SU-DHL-6 (cell line): ENCODE results near the gene GULP1.

Experiments used
- H2AFZ ChIP-seq: fragments of 200-600 bp; sonication (generic); 2 replicates; pipeline ENCODE4 v1.6.1; 2014; ENCODE audit warnings: low read depth, mild to moderate bottlenecking, moderate library complexity, mixed read lengths, antibody characterized with exemption, low read length; ENCODE audit not compliant: severe bottlenecking
- H3F3A ChIP-seq: fragments of 200-600 bp; shearing (Covaris generic); 2 replicates; pipeline ENCODE4 v1.6.0; 2016; ENCODE audit warnings: antibody characterized with exemption, mild to moderate bottlenecking; ENCODE audit not compliant: insufficient read depth
- H3K27ac ChIP-seq: fragments of 200-600 bp; sonication (generic); 2 replicates; pipeline ENCODE4 v1.5.1; 2016; ENCODE audit warnings: low read depth, mild to moderate bottlenecking, low read length, moderate library complexity, mixed read lengths
- H3K27me3 ChIP-seq: fragments of 200-600 bp; sonication (generic), shearing (Covaris generic); 2 replicates; pipeline ENCODE4 v1.6.0; 2014; ENCODE audit warnings: mild to moderate bottlenecking, low read length
- H3K36me3 ChIP-seq: fragments of 200-600 bp; sonication (generic); 2 replicates; pipeline ENCODE4 v1.6.1; 2014; ENCODE audit warnings: mild to moderate bottlenecking, low read length, mixed read lengths
- H3K4me2 ChIP-seq: fragments of 300-600, 200-600 bp; shearing (Covaris generic), sonication (generic); 2 replicates; pipeline ENCODE4 v1.6.0; 2014; ENCODE audit warnings: low read length, low read depth, mild to moderate bottlenecking; ENCODE audit not compliant: poor library complexity, severe bottlenecking
- H3K4me3 ChIP-seq: fragments of 200-600 bp; sonication (generic); 2 replicates; pipeline ENCODE4 v1.5.1; 2014; ENCODE audit warnings: antibody characterized with exemption, low read length, mild to moderate bottlenecking, mixed read lengths; ENCODE audit not compliant: insufficient read depth, poor library complexity, severe bottlenecking
- H3K79me2 ChIP-seq: fragments of 200-600 bp; sonication (generic); 2 replicates; pipeline ENCODE4 v1.6.1; 2014; ENCODE audit warnings: mild to moderate bottlenecking, low read length, moderate library complexity; ENCODE audit not compliant: insufficient read depth
- H3K9ac ChIP-seq: fragments of 200-600 bp; sonication (generic); 2 replicates; pipeline ENCODE4 v1.7.0; 2014; ENCODE audit warnings: mild to moderate bottlenecking, low read length
- H3K9me2 ChIP-seq: fragments of 200-600 bp; sonication (generic); replicated peaks from 2 replicates; pipeline ENCODE4 v1.6.1; 2014; ENCODE audit warnings: low read length; ENCODE audit not compliant: insufficient read depth
- H3K9me3 ChIP-seq: fragments of 200-600 bp; sonication (generic); 2 replicates; pipeline ENCODE4 v1.6.1; 2014; ENCODE audit warnings: low read length, mixed read lengths; ENCODE audit not compliant: insufficient read depth
- H4K20me1 ChIP-seq: fragments of 200-600 bp; sonication (generic); 2 replicates; pipeline ENCODE4 v1.6.1; 2014; ENCODE audit warnings: low read depth, mild to moderate bottlenecking, antibody characterized with exemption, low read length, moderate library complexity, mixed read lengths
- EZH2phosphoT487 ChIP-seq: fragments of 200-600 bp; sonication (generic), shearing (Covaris generic); conservative IDR thresholded peaks from 2 replicates; pipeline ENCODE4 v1.6.1; 2018; ENCODE audit warnings: mild to moderate bottlenecking, antibody characterized with exemption, low read length, moderate library complexity, mixed read lengths
- TF ChIP-seq, protein P1 (sequence below): fragments of 200-600 bp; sonication (generic); IDR thresholded peaks from one replicate; pipeline ENCODE4 v1.5.1; 2017; ENCODE audit warnings: antibody characterized with exemption, mild to moderate bottlenecking, low read length, moderate library complexity; ENCODE audit not compliant: insufficient read depth, poor library complexity, severe bottlenecking

The GULP1 gene

DNA sequence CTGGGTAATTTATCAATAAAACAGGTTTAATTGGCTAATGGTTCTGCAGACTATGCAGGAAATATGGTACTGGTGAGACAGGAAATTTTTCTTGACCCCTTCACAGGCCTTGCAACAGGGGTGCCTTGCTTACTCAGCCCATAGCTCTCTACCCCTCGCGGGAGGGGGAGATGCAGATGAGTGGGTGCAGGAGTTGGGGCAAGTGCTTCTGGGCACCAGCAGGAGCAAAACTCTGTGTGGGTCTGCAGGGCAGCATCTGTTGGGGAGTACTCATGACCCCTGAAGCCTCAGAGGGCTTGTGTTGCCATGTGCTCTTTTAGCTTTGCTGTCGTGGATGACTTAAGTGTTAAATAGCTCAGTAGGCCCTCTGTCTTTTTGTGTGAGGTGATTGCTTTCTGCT is 48.6 kb downstream of the GULP1 start:
- no peaks in the 10 kb centered on the region for H4K20me1 ChIP-seq
- H3K4me2 ChIP-seq = no peak overlapping the region
- no peaks in the 10 kb centered on the region for H3K27me3 ChIP-seq
- H2AFZ ChIP-seq = no peak overlapping the region
- H3K4me3 ChIP-seq = no peak overlapping the region
- H3K27ac ChIP-seq = no peak overlapping the region
- no peak for TF ChIP-seq EZH2phosphoT487
- TF ChIP-seq, protein P1, sequence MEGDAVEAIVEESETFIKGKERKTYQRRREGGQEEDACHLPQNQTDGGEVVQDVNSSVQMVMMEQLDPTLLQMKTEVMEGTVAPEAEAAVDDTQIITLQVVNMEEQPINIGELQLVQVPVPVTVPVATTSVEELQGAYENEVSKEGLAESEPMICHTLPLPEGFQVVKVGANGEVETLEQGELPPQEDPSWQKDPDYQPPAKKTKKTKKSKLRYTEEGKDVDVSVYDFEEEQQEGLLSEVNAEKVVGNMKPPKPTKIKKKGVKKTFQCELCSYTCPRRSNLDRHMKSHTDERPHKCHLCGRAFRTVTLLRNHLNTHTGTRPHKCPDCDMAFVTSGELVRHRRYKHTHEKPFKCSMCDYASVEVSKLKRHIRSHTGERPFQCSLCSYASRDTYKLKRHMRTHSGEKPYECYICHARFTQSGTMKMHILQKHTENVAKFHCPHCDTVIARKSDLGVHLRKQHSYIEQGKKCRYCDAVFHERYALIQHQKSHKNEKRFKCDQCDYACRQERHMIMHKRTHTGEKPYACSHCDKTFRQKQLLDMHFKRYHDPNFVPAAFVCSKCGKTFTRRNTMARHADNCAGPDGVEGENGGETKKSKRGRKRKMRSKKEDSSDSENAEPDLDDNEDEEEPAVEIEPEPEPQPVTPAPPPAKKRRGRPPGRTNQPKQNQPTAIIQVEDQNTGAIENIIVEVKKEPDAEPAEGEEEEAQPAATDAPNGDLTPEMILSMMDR = no peak
- H3K9me3 ChIP-seq = no peaks in the 10 kb centered on the region
- H3K9me2 ChIP-seq = no peaks in the 10 kb centered on the region
- no peak overlapping the region for H3K9ac ChIP-seq
- H3K79me2 ChIP-seq = no peaks in the 10 kb centered on the region
- H3K36me3 ChIP-seq = no peaks in the 10 kb centered on the region
- no peaks in the 10 kb centered on the region for H3F3A ChIP-seq

DNA sequence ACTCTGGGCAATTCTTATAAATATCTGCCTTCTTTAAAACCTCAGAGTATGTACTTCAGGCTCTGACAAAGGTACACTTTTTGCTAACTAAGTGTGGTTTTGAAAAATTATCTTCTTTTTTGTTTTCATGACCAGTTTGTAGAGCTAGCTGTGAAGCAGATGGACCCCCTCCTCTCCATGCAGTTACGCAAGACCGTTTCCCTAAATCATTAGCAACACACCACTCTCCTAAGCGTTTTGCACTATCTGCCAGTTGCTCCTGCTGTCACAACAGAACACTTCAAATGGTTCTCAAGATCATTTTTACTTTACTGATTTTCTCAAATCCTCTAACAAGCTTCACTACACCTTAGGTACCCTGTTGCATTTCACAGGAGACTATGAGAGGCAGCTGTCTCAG is 53.3 kb downstream of the GULP1 start:
- Histone ChIP-seq H3K36me3 (no peaks in the 10 kb centered on the region), H2AFZ (no peak overlapping the region), H3K9ac (no peak overlapping the region), H3K4me3 (no peak overlapping the region), H3K4me2 (no peak overlapping the region), H3K79me2 (no peaks in the 10 kb centered on the region), H3K9me3 (no peaks in the 10 kb centered on the region), H3F3A (no peaks in the 10 kb centered on the region), H4K20me1 (no peaks in the 10 kb centered on the region), H3K27ac (no peak overlapping the region), H3K27me3 (no peaks in the 10 kb centered on the region), H3K9me2 (no peaks in the 10 kb centered on the region)
- TF ChIP-seq, protein P1 = no peak
- no peak for TF ChIP-seq EZH2phosphoT487

DNA sequence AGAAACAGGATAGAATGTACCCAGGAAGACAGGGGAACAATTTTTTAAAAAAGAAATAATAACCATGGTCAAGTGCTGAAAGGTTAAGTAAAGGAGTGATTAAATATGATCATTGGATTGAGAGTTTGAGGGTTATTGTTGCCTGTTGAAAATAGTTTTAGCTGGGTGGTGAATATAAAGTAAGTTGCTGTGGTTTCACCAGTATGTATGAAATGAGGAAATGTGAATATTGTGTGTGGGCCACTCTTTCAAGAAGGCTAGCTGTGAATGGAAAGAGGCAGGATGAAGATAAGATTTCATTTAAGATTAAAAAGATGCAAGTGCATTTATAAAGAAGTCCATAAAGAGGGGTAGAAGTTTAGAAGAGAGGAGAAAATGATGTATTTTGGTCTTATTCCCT is 53.8 kb downstream of the GULP1 start:
- TF ChIP-seq EZH2phosphoT487 = no peak
- TF ChIP-seq, protein P1 = no peak
- Histone ChIP-seq H3K9me3 (no peaks in the 10 kb centered on the region), H3F3A (no peaks in the 10 kb centered on the region), H3K79me2 (no peaks in the 10 kb centered on the region), H3K27ac (no peak overlapping the region), H3K27me3 (no peaks in the 10 kb centered on the region), H4K20me1 (no peaks in the 10 kb centered on the region), H3K4me3 (no peak overlapping the region), H3K36me3 (no peaks in the 10 kb centered on the region), H3K4me2 (no peak overlapping the region), H3K9me2 (no peaks in the 10 kb centered on the region), H2AFZ (no peak overlapping the region), H3K9ac (no peak overlapping the region)
